Subcutaneous adipose tissue (tissue), 4 donors: Measurements from ENCODE around the gene DNALI1. TPM values are rescaled to one million over a fixed set of nuclear protein-coding genes. Genes with fewer than 3 reads are reported as not detected.

Experiments used
- CTCF ChIP-seq: fragments of 450-650 bp; IDR thresholded peaks from one replicate; pipeline ENCODE4 v1.5.1; 2016; ENCODE audit warnings: low read depth, mild to moderate bottlenecking, control low read depth, antibody characterized with exemption, moderate library complexity
- total RNA-seq, 4 donors: library from RNA; depleted of rRNA; stranded (reverse); fragments of >200 nt; gene quantifications; one replicate each; pipeline ENCODE4 v1.1.0, GENCODE V29; 2016

Gene DNALI1
- total RNA-seq, 4 donors from 2014 or later, result 1.3 to 4.2 (median 2.6) TPM

GRCh38 chr1:37533317-37534093 is 23.2 kb upstream of the DNALI1 start:
- no peak for TF ChIP-seq CTCF

- TF ChIP-seq CTCF, result no peak
These were observed 19.4 kb upstream of the DNALI1 start for GRCh38 chr1:37537378-37537777.

- no peak for TF ChIP-seq CTCF
These were observed 16.5 kb upstream of the DNALI1 start for GRCh38 chr1:37540036-37540785.

- TF ChIP-seq CTCF, result no peak
These were observed 12.2 kb upstream of the DNALI1 start for GRCh38 chr1:37544530-37544929.

- TF ChIP-seq CTCF, result no peak
These were observed 11.7 kb upstream of the DNALI1 start for GRCh38 chr1:37545019-37545418.

GRCh38 chr1:37549341-37549740 is 7.4 kb upstream of the DNALI1 start:
- no peak for TF ChIP-seq CTCF

GRCh38 chr1:37553598-37553926 is 3.2 kb upstream of the DNALI1 start:
- no peak for TF ChIP-seq CTCF
